Prostate gland (tissue), 1 donor: ENCODE measurements around the gene HBP1.

Experiments
- POLR2A ChIP-seq: fragments of 450-650 bp; IDR thresholded peaks from one replicate; pipeline ENCODE4 v1.6.1; 2016; ENCODE audit warnings: antibody characterized with exemption, mild to moderate bottlenecking
- POLR2AphosphoS5 ChIP-seq: sonication (generic); formaldehyde crosslinking; IDR thresholded peaks from one replicate; pipeline ENCODE4 v1.6.1; 2017; ENCODE audit warnings: antibody characterized with exemption

DNA sequence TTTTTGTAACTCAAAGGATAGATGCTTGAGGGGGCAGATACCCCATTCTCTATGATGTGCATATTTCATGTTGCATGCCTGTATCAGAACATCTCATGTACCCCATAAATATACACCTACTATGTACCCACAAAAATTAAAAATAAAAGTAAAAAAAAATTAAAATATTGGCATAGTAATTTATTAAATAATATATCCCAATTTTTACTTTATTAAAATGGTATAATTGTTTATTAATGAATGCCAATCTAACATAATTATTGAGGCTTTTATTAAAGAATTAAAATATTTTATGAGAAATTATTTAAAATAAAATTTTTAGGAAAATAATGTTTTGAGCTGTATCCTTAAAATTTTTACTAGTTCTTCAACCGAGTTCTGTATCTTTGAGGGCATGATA, 18.9 kb upstream of the HBP1 start:
- TF ChIP-seq POLR2A (no peak), POLR2AphosphoS5 (no peak)
